Right lobe of liver (tissue), 4 donors: Measurements from ENCODE around the gene RAB42.

Experiments
- POLR2A ChIP-seq: fragments of 450-650 bp; IDR thresholded peaks from one replicate; pipeline ENCODE4 v1.6.1; 2017; ENCODE audit warnings: antibody characterized with exemption, mild to moderate bottlenecking
- TF ChIP-seq, protein P1 (sequence below), 4 donors: fragments of 200-600 bp in 3 of 4; fragments of 450-650 bp in 1 of 4; IDR thresholded peaks; one replicate each; pipeline versions ENCODE4 v1.5.1 to v1.8.0; 2016 to 2022; ENCODE audit warnings: antibody characterized with exemption in 4 of 4, mild to moderate bottlenecking in 2 of 4
- donor health status: DM: no; HTN: no; CAD: no.
- donor health status: DM: no; HTN: no; CAD: no.
- donor health status: DM: no; HTN: yes; CAD: no.

DNA sequence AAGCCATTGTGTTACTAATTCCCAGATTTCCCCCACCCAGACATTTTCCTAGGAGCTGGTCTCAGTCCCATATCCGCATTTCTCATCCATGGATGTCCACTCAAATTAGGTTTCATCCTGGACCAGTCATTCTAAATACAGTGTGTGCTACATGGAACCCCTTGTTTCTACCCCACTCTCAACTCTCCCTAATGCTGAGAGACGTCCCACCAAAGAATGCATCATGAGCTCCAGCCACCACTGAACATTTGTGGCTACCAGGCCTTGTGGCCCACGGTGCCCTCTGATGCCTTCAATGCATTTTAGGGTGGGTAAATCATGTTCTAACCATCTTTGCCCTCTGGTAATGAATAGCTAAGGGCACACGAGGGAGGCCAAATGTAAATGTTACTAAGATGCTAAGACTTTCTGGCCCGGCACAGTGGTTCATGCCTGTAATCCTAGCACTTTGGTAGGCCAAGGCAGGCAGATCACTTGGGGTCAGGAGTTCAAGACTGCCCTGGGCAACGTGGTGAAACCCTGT is 13.3 kb upstream of the RAB42 start:
- TF ChIP-seq, protein P1, sequence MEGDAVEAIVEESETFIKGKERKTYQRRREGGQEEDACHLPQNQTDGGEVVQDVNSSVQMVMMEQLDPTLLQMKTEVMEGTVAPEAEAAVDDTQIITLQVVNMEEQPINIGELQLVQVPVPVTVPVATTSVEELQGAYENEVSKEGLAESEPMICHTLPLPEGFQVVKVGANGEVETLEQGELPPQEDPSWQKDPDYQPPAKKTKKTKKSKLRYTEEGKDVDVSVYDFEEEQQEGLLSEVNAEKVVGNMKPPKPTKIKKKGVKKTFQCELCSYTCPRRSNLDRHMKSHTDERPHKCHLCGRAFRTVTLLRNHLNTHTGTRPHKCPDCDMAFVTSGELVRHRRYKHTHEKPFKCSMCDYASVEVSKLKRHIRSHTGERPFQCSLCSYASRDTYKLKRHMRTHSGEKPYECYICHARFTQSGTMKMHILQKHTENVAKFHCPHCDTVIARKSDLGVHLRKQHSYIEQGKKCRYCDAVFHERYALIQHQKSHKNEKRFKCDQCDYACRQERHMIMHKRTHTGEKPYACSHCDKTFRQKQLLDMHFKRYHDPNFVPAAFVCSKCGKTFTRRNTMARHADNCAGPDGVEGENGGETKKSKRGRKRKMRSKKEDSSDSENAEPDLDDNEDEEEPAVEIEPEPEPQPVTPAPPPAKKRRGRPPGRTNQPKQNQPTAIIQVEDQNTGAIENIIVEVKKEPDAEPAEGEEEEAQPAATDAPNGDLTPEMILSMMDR (IDR thresholded peaks at IDR 0.05) = no peak
- TF ChIP-seq POLR2A = no peak
